ENCODE data around the gene PIR. TPM values are rescaled to one million over a fixed set of nuclear protein-coding genes. Genes with fewer than 3 reads are reported as not detected.
A peak's percentile ranks its signal among the peaks of the same experiment; 100 is the strongest.

Gene PIR
- total and polyA plus RNA-seq, 4 experiments from 2014 or later, result 0.53 TPM; not detected in 3

GRCh38 chrX:15405846-15406245 lies 87.3 kb downstream of the PIR start:
- POLR2A ChIA-PET (ENCODE audit: partially characterized antibody), result no interaction called here
- no peaks in the 10 kb centered on the region for H3K36me3 Mint-ChIP-seq
- CTCF ChIA-PET (ENCODE audit: partially characterized antibody), result no interaction called here

GRCh38 chrX:15404401-15405096 lies 88.6 kb downstream of the PIR start:
- CTCF ChIA-PET (ENCODE audit: partially characterized antibody), result no interaction called here
- peak overlapping the region in 1 of 7 donors; percentile 19 for H3K27ac Mint-ChIP-seq
- no peaks in the 10 kb centered on the region for H3K9me3 ChIP-seq (ENCODE audit: control insufficient read depth in 1 of 2, low read length in 2 of 2)
- no peaks in the 10 kb centered on the region for H3K27me3 ChIP-seq (ENCODE audit: insufficient read depth, low read length)
- no peaks in the 10 kb centered on the region for H3K36me3 ChIP-seq (ENCODE audit: insufficient read depth, low read length)
- POLR2A ChIA-PET (ENCODE audit: partially characterized antibody), result no interaction called here
- no peaks in the 10 kb centered on the region for H3K36me3 Mint-ChIP-seq
- peak overlapping the region in 1 of 8 donors; percentile 2 for H3K4me3 Mint-ChIP-seq
- intact Hi-C loops (cut with micrococcal nuclease), result no loop called here
- H3K27me3 Mint-ChIP-seq, result peaks cover 0 to 4% of the 10 kb centered on the region in 2 donors
- no peaks in the 10 kb centered on the region for H3K9me3 Mint-ChIP-seq
- no peak overlapping the region for H3K27ac ChIP-seq (ENCODE audit: low read depth, low read length)
- no peaks in the 10 kb centered on the region for H3K4me1 ChIP-seq (ENCODE audit: insufficient read depth, low read length)
- H3K4me3 ChIP-seq (ENCODE audit: low read length in 2 of 2), result no peak overlapping the region
- DNase-seq, result no peak
- peaks cover 0 to 7% (median 1%) of the 10 kb centered on the region in 4 donors for H3K4me1 Mint-ChIP-seq

More at GRCh38 chrX:15405846-15406245, 87.3 kb downstream of the PIR start:
- Mint-ChIP-seq H3K4me3 (no peak overlapping the region), H3K9me3 (no peaks in the 10 kb centered on the region), H3K27ac (no peak overlapping the region), H3K27me3 (peaks cover 0 to 4% of the 10 kb centered on the region in 2 donors), H3K4me1 (peaks cover 0 to 7% (median 1%) of the 10 kb centered on the region in 4 donors)
- Histone ChIP-seq H3K4me3 (ENCODE audit: low read length in 2 of 2) (no peak overlapping the region), H3K36me3 (ENCODE audit: insufficient read depth, low read length) (no peaks in the 10 kb centered on the region), H3K9me3 (ENCODE audit: control insufficient read depth in 1 of 2, low read length in 2 of 2) (no peaks in the 10 kb centered on the region), H3K4me1 (ENCODE audit: insufficient read depth, low read length) (no peaks in the 10 kb centered on the region), H3K27me3 (ENCODE audit: insufficient read depth, low read length) (no peaks in the 10 kb centered on the region), H3K27ac (ENCODE audit: low read depth, low read length) (no peak overlapping the region)
- no peak for DNase-seq
- intact Hi-C loops (cut with micrococcal nuclease), result no loop called here

GRCh38 chrX:15401378-15401777 lies 91.8 kb downstream of the PIR start:
- ChIA-PET POLR2A (ENCODE audit: partially characterized antibody) (no interaction called here), CTCF (ENCODE audit: partially characterized antibody) (no interaction called here)
- intact Hi-C loops (cut with micrococcal nuclease), result no loop called here

GRCh38 chrX:15399962-15400391 lies 93.2 kb downstream of the PIR start:
- Histone ChIP-seq H3K36me3 (ENCODE audit: insufficient read depth, low read length) (no peaks in the 10 kb centered on the region), H3K9me3 (ENCODE audit: control insufficient read depth in 1 of 2, low read length in 2 of 2) (no peaks in the 10 kb centered on the region), H3K27me3 (ENCODE audit: insufficient read depth, low read length) (no peaks in the 10 kb centered on the region), H3K27ac (ENCODE audit: low read depth, low read length) (no peak overlapping the region), H3K4me3 (ENCODE audit: low read length in 2 of 2) (no peak overlapping the region), H3K4me1 (ENCODE audit: insufficient read depth, low read length) (no peaks in the 10 kb centered on the region)
- Mint-ChIP-seq H3K27me3 (no peaks in the 10 kb centered on the region), H3K27ac (no peak overlapping the region), H3K9me3 (no peaks in the 10 kb centered on the region), H3K36me3 (no peaks in the 10 kb centered on the region), H3K4me1 (peaks cover 0 to 7% (median 1%) of the 10 kb centered on the region in 4 donors), H3K4me3 (no peak overlapping the region)
- ChIA-PET CTCF (ENCODE audit: partially characterized antibody) (no interaction called here), POLR2A (ENCODE audit: partially characterized antibody) (no interaction called here)
- no peak for DNase-seq
- intact Hi-C loops (cut with micrococcal nuclease), result no loop called here

More at GRCh38 chrX:15401378-15401777, 91.8 kb downstream of the PIR start:
- no peak overlapping the region for H3K27ac ChIP-seq (ENCODE audit: low read depth, low read length)
- no peaks in the 10 kb centered on the region for H3K27me3 ChIP-seq (ENCODE audit: insufficient read depth, low read length)
- no peak overlapping the region for H3K27ac Mint-ChIP-seq
- no peaks in the 10 kb centered on the region for H3K36me3 Mint-ChIP-seq
- H3K27me3 Mint-ChIP-seq, result no peaks in the 10 kb centered on the region
- H3K4me1 Mint-ChIP-seq, result peaks cover 0 to 7% (median 1%) of the 10 kb centered on the region in 4 donors
- no peaks in the 10 kb centered on the region for H3K36me3 ChIP-seq (ENCODE audit: insufficient read depth, low read length)
- no peak for DNase-seq
- no peaks in the 10 kb centered on the region for H3K4me1 ChIP-seq (ENCODE audit: insufficient read depth, low read length)
- no peaks in the 10 kb centered on the region for H3K9me3 ChIP-seq (ENCODE audit: control insufficient read depth in 1 of 2, low read length in 2 of 2)
- no peaks in the 10 kb centered on the region for H3K9me3 Mint-ChIP-seq
- no peak overlapping the region for H3K4me3 ChIP-seq (ENCODE audit: low read length in 2 of 2)
- no peak overlapping the region for H3K4me3 Mint-ChIP-seq

- H3K4me1 Mint-ChIP-seq, result no peaks in the 10 kb centered on the region
- POLR2A ChIA-PET (ENCODE audit: partially characterized antibody), result no interaction called here
- no peaks in the 10 kb centered on the region for H3K9me3 Mint-ChIP-seq
- H3K27me3 ChIP-seq (ENCODE audit: insufficient read depth, low read length), result no peaks in the 10 kb centered on the region
- H3K27ac Mint-ChIP-seq, result no peak overlapping the region
- CTCF ChIA-PET (ENCODE audit: partially characterized antibody), result no interaction called here
- intact Hi-C loops (cut with micrococcal nuclease), result no loop called here
- DNase-seq, result no peak
- no peaks in the 10 kb centered on the region for H3K4me1 ChIP-seq (ENCODE audit: insufficient read depth, low read length)
- H3K4me3 ChIP-seq (ENCODE audit: low read length in 2 of 2), result no peak overlapping the region
- no peak overlapping the region for H3K4me3 Mint-ChIP-seq
- H3K9me3 ChIP-seq (ENCODE audit: control insufficient read depth in 1 of 2, low read length in 2 of 2), result no peaks in the 10 kb centered on the region
- no peaks in the 10 kb centered on the region for H3K27me3 Mint-ChIP-seq
- no peaks in the 10 kb centered on the region for H3K36me3 Mint-ChIP-seq
- H3K27ac ChIP-seq (ENCODE audit: low read depth, low read length), result no peak overlapping the region
- H3K36me3 ChIP-seq (ENCODE audit: insufficient read depth, low read length), result no peaks in the 10 kb centered on the region
Observed at GRCh38 chrX:15398874-15399273, 94.3 kb downstream of the PIR start.

- CTCF ChIA-PET (ENCODE audit: partially characterized antibody), result no interaction called here
- Histone ChIP-seq H3K4me3 (ENCODE audit: low read length in 2 of 2) (no peak overlapping the region), H3K36me3 (ENCODE audit: insufficient read depth, low read length) (no peaks in the 10 kb centered on the region), H3K4me1 (ENCODE audit: insufficient read depth, low read length) (no peaks in the 10 kb centered on the region), H3K9me3 (ENCODE audit: control insufficient read depth in 1 of 2, low read length in 2 of 2) (no peaks in the 10 kb centered on the region), H3K27me3 (ENCODE audit: insufficient read depth, low read length) (no peaks in the 10 kb centered on the region), H3K27ac (ENCODE audit: low read depth, low read length) (no peak overlapping the region)
- no peaks in the 10 kb centered on the region for H3K4me1 Mint-ChIP-seq
- H3K36me3 Mint-ChIP-seq, result no peaks in the 10 kb centered on the region
- no peaks in the 10 kb centered on the region for H3K9me3 Mint-ChIP-seq
- intact Hi-C loops (cut with micrococcal nuclease), result no loop called here
- no peak for DNase-seq
- H3K27me3 Mint-ChIP-seq, result no peaks in the 10 kb centered on the region
- H3K27ac Mint-ChIP-seq, result no peak overlapping the region
- H3K4me3 Mint-ChIP-seq, result no peak overlapping the region
- POLR2A ChIA-PET (ENCODE audit: partially characterized antibody), result no interaction called here
Observed at GRCh38 chrX:15395789-15396188, 97.3 kb downstream of the PIR start.

- Mint-ChIP-seq H3K27ac (no peak overlapping the region), H3K27me3 (no peaks in the 10 kb centered on the region), H3K4me3 (no peak overlapping the region), H3K9me3 (no peaks in the 10 kb centered on the region), H3K4me1 (no peaks in the 10 kb centered on the region), H3K36me3 (no peaks in the 10 kb centered on the region)
- H3K9me3 ChIP-seq (ENCODE audit: control insufficient read depth in 1 of 2, low read length in 2 of 2), result no peaks in the 10 kb centered on the region
- POLR2A ChIA-PET (ENCODE audit: partially characterized antibody), result no interaction called here
- no peaks in the 10 kb centered on the region for H3K4me1 ChIP-seq (ENCODE audit: insufficient read depth, low read length)
- H3K36me3 ChIP-seq (ENCODE audit: insufficient read depth, low read length), result no peaks in the 10 kb centered on the region
- H3K27ac ChIP-seq (ENCODE audit: low read depth, low read length), result no peak overlapping the region
- intact Hi-C loops (cut with micrococcal nuclease), result no loop called here
- H3K4me3 ChIP-seq (ENCODE audit: low read length in 2 of 2), result no peak overlapping the region
- DNase-seq, result no peak
- no peaks in the 10 kb centered on the region for H3K27me3 ChIP-seq (ENCODE audit: insufficient read depth, low read length)
- CTCF ChIA-PET (ENCODE audit: partially characterized antibody), result no interaction called here
Observed at GRCh38 chrX:15391850-15392249, 101.3 kb downstream of the PIR start.
